BLaER1 (cell line): ENCODE data around the gene NMRK1.

Experiments
- H3K27ac ChIP-seq: shearing (Covaris generic); formaldehyde crosslinking; 2 replicates; pipeline ENCODE4 v1.8.1; 2022
- H3K27me3 ChIP-seq: shearing (Covaris generic); formaldehyde crosslinking; 2 replicates; pipeline ENCODE4 v1.8.1; 2022
- H3K36me3 ChIP-seq: shearing (Covaris generic); formaldehyde crosslinking; 2 replicates; pipeline ENCODE4 v1.8.1; 2022
- H3K4me1 ChIP-seq: shearing (Covaris generic); formaldehyde crosslinking; 2 replicates; pipeline ENCODE4 v1.8.1; 2022
- H3K4me2 ChIP-seq: shearing (Covaris generic); formaldehyde crosslinking; 2 replicates; pipeline ENCODE4 v1.8.1; 2022
- H3K4me3 ChIP-seq: shearing (Covaris generic); formaldehyde crosslinking; 2 replicates; pipeline ENCODE4 v1.8.1; 2022
- H3K9ac ChIP-seq: shearing (Covaris generic); formaldehyde crosslinking; 2 replicates; pipeline ENCODE4 v1.8.1; 2022
- H3K9me3 ChIP-seq: shearing (Covaris generic); formaldehyde crosslinking; 2 replicates; pipeline ENCODE4 v1.8.1; 2022
- H4K20me1 ChIP-seq: shearing (Covaris generic); formaldehyde crosslinking; 2 replicates; pipeline ENCODE4 v1.8.1; 2022
- Cebpa-rat ChIP-seq: shearing (Covaris generic); IDR thresholded peaks from 2 replicates; pipeline ENCODE4 v1.8.1; 2022

Gene NMRK1

DNA sequence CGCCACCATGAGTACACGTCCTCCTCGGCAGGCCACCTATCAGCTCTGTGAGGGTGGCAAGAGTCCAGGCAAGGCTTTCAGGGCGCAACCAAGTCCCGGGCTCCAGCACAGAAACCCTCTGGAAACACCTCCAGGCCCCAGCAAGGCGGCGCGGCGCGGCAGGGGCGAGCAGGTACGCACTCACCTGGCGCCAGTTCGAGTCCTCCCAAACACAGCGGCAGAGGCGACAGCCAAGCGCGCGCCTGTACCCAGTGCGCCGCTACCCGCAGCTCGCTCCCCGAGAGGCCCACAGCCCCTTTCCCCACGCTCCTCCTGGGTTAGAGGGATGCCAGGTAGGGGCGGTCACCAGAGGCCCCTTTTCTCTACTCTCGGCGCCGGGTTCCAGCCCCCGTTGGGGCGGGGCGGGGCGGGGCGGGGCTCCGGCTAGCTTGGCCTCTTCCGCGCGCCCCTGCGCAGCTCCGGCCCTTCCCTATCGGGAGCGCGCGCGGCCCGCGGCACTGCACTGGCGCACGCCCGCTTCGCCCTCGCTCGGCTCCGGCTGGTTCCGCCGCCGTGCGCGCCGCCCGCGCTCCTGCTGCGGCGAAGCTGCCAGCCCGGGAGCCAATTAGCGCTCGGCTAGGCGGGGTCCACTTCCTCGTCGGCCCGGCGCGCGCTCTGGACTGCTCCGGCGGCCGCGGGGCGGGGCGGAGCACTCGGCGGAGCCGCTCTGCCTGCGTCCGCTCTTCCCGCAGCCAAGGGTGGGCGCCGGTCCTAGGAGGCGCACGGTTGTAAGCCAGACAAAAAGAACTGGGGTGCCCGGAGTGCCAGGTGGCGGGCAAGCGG lies at the start of gene NMRK1, which contains the start of gene OSTF1:
Gene NMRK1, minus strand, starts transcription at position 332 of the 822 bp plus-strand sequence. CDS start 5,040 bp downstream, outside the sequence.
Gene OSTF1, plus strand, starts transcription at position 691 of the 822 bp plus-strand sequence. CDS start 179 bp downstream, outside the sequence.
- H3K4me3 ChIP-seq, result peak within 1 kb of the TSS; percentile 87
- no peaks in the 10 kb centered on the region for H3K9me3 ChIP-seq
- peaks cover 55% of the 10 kb centered on the region for H3K4me1 ChIP-seq
- peak within 1 kb of the TSS; percentile 83 for H3K27ac ChIP-seq
- peaks cover 37% of the 10 kb centered on the region; the same call in 1 of the 2 replicates for H4K20me1 ChIP-seq
- H3K36me3 ChIP-seq, result no peaks in the 10 kb centered on the region
- peak within 1 kb of the TSS; percentile 84 for H3K9ac ChIP-seq
- no peak for TF ChIP-seq Cebpa-rat
- no peaks in the 10 kb centered on the region; the same call in 1 of the 2 replicates for H3K27me3 ChIP-seq
- H3K4me2 ChIP-seq, result peak within 1 kb of the TSS; percentile 85

DNA sequence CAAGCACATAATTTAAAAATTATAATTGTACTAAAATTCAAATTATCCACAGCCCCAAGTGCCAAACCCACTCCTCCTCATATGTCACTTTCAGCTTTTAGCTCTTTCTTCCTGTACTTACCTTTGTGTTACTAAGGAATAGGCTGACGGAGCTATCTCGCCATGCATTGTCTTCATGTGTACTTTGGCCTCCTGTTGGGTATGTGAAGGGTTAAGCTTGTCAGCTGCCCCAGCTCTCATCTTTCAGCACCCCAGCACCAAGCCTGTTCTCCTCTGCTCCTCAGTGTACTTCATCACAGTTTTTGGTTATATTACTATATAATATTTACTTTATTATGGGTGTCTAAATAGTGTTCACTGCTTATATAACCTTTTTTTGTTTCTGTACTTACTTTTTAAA lies 46.5 kb upstream of the NMRK1 start:
- no peak overlapping the region for H3K9ac ChIP-seq
- no peaks in the 10 kb centered on the region for H3K27me3 ChIP-seq
- H3K36me3 ChIP-seq, result peaks cover 65% of the 10 kb centered on the region
- TF ChIP-seq Cebpa-rat, result no peak
- no peak overlapping the region for H3K4me2 ChIP-seq
- H3K27ac ChIP-seq, result no peak overlapping the region
- peaks cover 10% of the 10 kb centered on the region; the same call in 1 of the 2 replicates for H3K4me1 ChIP-seq
- 0 out of 2 replicates have a peak, but pooled peaks cover 4% of the 10 kb centered on the region for H3K9me3 ChIP-seq
- H4K20me1 ChIP-seq, result no peaks in the 10 kb centered on the region
- H3K4me3 ChIP-seq, result no peak overlapping the region

GRCh38 chr9:75133396-75133795 lies 45.4 kb upstream of the NMRK1 start:
- no peak overlapping the region for H3K27ac ChIP-seq
- no peaks in the 10 kb centered on the region for H3K27me3 ChIP-seq
- no peaks in the 10 kb centered on the region for H4K20me1 ChIP-seq
- TF ChIP-seq Cebpa-rat, result no peak
- H3K4me2 ChIP-seq, result no peak overlapping the region
- H3K9me3 ChIP-seq, result no peaks in the 10 kb centered on the region
- peaks cover 66% of the 10 kb centered on the region for H3K36me3 ChIP-seq
- no peak overlapping the region for H3K4me3 ChIP-seq
- H3K9ac ChIP-seq, result no peak overlapping the region
- H3K4me1 ChIP-seq, result no peaks in the 10 kb centered on the region

DNA sequence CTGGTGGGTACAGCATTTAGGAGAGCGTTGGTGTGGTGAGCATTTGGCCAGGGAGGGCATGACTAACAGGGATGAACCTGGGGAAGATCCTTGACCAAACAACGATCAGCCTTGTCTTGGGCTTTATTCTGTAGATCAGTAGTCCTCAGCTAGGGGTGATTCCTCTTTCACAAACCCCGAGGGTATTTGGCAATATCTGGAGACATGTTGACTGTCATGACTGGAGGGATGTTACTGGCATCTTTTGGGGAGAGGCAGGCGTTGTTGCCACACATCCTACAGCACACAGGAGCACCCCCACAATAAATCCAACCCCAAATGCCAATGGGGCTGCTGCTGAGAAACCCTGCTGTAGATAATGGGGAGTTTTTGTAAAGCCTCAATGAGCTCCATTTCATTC lies 44.3 kb upstream of the NMRK1 start:
- H3K27me3 ChIP-seq, result no peaks in the 10 kb centered on the region
- no peaks in the 10 kb centered on the region for H4K20me1 ChIP-seq
- H3K4me2 ChIP-seq, result no peak overlapping the region
- no peak overlapping the region for H3K4me3 ChIP-seq
- H3K4me1 ChIP-seq, result no peaks in the 10 kb centered on the region
- H3K27ac ChIP-seq, result no peak overlapping the region
- TF ChIP-seq Cebpa-rat, result no peak
- no peak overlapping the region for H3K9ac ChIP-seq
- H3K36me3 ChIP-seq, result peaks cover 56% of the 10 kb centered on the region
- H3K9me3 ChIP-seq, result no peaks in the 10 kb centered on the region

DNA sequence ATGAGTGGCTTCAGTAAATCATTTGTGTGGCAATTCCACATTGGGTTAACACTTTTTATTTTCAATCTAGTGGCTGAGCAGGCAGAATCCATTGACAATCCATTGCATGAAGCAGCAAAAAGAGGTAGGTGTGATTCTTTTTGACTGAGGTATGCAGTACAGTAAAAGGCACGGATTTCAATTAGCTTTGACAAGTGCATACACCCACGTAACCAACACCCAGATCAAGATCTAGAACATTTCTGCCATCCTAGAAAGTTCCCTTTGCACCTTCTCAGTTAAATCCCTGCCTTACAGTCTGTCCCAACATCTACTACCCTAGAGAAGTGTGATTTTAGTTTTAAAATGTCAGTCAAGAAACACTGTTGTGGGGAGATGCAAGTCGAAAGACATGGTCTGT lies 43.7 kb upstream of the NMRK1 start:
- Histone ChIP-seq H3K4me3 (no peak overlapping the region), H3K27me3 (no peaks in the 10 kb centered on the region), H3K4me1 (no peaks in the 10 kb centered on the region), H3K4me2 (no peak overlapping the region), H4K20me1 (no peaks in the 10 kb centered on the region), H3K36me3 (peaks cover 51% of the 10 kb centered on the region), H3K27ac (no peak overlapping the region), H3K9ac (no peak overlapping the region), H3K9me3 (no peaks in the 10 kb centered on the region)
- no peak for TF ChIP-seq Cebpa-rat

DNA sequence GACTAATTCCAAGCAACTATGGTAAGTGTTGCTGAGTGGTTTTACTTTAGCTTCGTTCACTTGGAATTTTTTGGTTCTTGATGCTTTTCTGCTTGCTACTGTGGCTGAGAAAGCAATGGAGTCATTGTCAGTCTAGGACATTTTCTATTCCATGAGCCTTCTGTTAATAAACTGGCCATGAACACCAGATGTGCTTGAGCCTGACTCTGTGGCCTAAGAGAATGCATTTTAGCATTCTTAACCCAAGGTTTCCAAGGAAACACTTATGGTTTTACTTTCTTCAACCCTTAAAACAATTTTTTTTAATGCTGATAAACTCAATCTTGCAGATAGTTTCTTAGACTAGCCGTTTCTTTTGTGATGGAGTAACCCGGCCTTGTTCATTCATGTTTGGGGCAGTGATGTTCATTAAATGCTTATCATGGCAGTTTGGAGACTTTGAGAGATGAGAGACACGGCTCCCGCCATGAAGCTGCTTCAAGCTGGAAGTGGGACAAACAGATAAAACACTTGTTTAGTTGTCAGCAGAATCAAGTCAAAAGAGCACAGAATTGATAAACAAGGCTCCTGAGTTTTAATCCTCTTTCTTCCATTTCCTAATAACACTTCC lies 42.8 kb upstream of the NMRK1 start:
- no peaks in the 10 kb centered on the region for H4K20me1 ChIP-seq

DNA sequence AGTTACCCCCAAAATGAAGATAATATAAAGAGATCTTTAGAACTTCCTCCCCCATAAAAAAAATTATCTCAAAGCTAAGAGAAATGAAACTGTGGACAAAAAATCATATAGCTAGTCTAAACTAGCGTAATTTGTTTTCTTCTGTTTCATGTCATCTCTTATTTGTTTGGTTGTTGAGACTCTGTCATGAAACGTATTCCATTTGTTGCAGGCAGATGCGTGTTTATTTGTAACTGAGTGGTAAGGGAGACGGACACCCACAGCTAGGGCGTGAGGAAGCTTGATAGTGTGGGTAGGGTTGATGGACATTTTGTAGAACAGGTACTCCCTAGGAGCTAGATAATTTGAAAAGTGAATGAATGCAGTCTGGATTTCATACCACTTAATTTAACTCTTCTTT lies 42.2 kb upstream of the NMRK1 start:
- H3K36me3 ChIP-seq, result peaks cover 38% of the 10 kb centered on the region
- H3K9me3 ChIP-seq, result no peaks in the 10 kb centered on the region
- H3K27ac ChIP-seq, result no peak overlapping the region
- no peaks in the 10 kb centered on the region for H3K27me3 ChIP-seq
- no peaks in the 10 kb centered on the region for H4K20me1 ChIP-seq
- H3K4me1 ChIP-seq, result no peaks in the 10 kb centered on the region
- no peak for TF ChIP-seq Cebpa-rat
- no peak overlapping the region for H3K4me3 ChIP-seq
- no peak overlapping the region for H3K9ac ChIP-seq
- no peak overlapping the region for H3K4me2 ChIP-seq

More for the DNA sequence above, 42.8 kb upstream of the NMRK1 start:
- Histone ChIP-seq H3K4me1 (no peaks in the 10 kb centered on the region), H3K9ac (no peak overlapping the region), H3K4me2 (no peak overlapping the region), H3K27me3 (no peaks in the 10 kb centered on the region), H3K4me3 (no peak overlapping the region), H3K9me3 (no peaks in the 10 kb centered on the region), H3K27ac (no peak overlapping the region), H3K36me3 (peaks cover 41% of the 10 kb centered on the region)
- TF ChIP-seq Cebpa-rat, result no peak

DNA sequence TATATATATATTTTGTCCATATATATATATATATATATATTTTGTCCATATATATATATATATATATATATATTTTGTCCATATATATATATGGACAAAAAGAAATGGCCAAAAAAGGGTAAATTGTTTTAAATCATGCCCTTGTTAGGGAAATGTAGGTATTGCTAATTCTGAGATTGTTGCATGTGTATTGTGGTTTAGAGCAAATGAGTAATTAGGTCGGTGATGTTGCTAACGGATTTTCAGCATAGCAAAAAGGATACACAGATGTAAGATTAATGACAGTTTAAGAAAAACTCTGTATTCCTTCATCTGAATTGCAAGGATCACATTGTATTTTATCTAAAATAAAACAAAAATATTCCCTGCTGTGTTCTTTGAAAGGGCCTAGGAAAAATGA lies 40.6 kb upstream of the NMRK1 start:
- peaks cover 4% of the 10 kb centered on the region; the same call in 1 of the 2 replicates for H4K20me1 ChIP-seq
- H3K27me3 ChIP-seq, result no peaks in the 10 kb centered on the region
- TF ChIP-seq Cebpa-rat, result no peak
- H3K4me1 ChIP-seq, result no peaks in the 10 kb centered on the region
- no peak overlapping the region for H3K9ac ChIP-seq
- no peak overlapping the region for H3K4me3 ChIP-seq
- H3K4me2 ChIP-seq, result no peak overlapping the region
- no peak overlapping the region for H3K27ac ChIP-seq
- no peaks in the 10 kb centered on the region for H3K9me3 ChIP-seq
- peaks cover 34% of the 10 kb centered on the region for H3K36me3 ChIP-seq

DNA sequence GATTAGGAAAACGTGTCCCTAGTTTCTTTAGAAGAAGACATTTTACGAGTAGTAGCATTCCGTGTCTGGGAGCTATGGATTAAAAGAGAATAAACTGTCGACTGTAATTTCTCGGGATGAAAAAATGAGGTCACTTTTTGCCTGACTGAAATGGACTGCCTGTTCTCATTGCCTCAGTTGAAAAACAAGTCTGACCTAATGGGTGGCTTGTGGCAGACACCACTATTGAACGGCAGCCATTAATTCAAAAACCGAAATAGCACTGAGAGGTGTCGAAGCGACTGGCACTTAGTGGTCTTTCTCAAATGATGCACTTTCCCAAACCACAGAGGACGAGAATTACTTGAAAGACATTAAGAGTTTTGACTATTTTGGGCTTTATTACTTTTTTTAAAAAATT lies 35.7 kb upstream of the NMRK1 start:
- Histone ChIP-seq H3K4me3 (no peak overlapping the region), H3K9ac (no peak overlapping the region), H3K9me3 (peaks cover 8% of the 10 kb centered on the region), H3K27ac (no peak overlapping the region), H4K20me1 (peaks cover 4% of the 10 kb centered on the region; the same call in 1 of the 2 replicates), H3K4me1 (no peaks in the 10 kb centered on the region), H3K4me2 (no peak overlapping the region), H3K27me3 (no peaks in the 10 kb centered on the region), H3K36me3 (peaks cover 32% of the 10 kb centered on the region)
- no peak for TF ChIP-seq Cebpa-rat

DNA sequence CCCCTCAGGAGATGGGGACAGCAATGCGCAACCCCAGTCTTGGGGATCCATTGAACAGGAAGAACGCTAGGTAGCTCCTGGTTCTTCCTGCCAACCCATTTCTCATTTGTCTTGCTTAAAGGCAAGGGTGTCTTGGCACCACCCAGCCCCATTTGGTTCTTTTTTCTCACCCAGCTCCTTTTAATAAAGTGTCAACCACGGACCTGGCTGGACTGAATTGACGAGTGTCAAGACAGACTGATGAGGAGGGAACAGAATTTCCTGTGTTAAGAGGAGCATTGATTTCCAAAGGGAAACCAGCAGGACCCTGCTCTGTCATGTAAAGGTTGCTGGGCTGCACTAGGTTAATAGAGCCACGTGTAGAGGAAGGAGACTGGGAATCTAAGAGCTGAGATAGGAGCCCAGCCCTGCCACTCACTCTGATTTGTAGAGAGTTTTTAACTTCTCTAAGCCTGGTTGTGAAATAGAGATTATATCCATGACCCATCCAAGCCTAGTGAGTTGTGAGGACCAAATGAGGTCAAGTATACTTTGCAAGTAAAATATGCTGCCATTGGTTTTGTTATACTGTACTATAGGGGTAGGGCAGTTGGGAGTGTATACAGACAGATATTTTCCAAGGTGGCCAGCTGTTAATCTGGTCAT lies 34.1 kb upstream of the NMRK1 start:
- no peak for TF ChIP-seq Cebpa-rat
- H3K27me3 ChIP-seq, result no peaks in the 10 kb centered on the region
- H3K4me1 ChIP-seq, result no peaks in the 10 kb centered on the region
- no peak overlapping the region for H3K4me3 ChIP-seq
- peaks cover 43% of the 10 kb centered on the region for H3K36me3 ChIP-seq
- no peak overlapping the region for H3K27ac ChIP-seq
- no peak overlapping the region for H3K9ac ChIP-seq
- no peak overlapping the region for H3K4me2 ChIP-seq
- H3K9me3 ChIP-seq, result peaks cover 15% of the 10 kb centered on the region
- H4K20me1 ChIP-seq, result peaks cover 4% of the 10 kb centered on the region; the same call in 1 of the 2 replicates
